Adrenal gland (tissue), 12 donors: ENCODE results near the gene CFAP97D1. TPM values are rescaled to one million over a fixed set of nuclear protein-coding genes. Genes with fewer than 3 reads are reported as not detected.
A peak's percentile ranks its signal among the peaks of the same experiment; 100 is the strongest.

Experiments used
- DNase-seq, 7 donors: peaks; one replicate each; pipeline ENCODE4 v3.0.0-alpha.2; 2019 to 2020
- H3K27ac ChIP-seq, 5 donors: fragments of 200-600 bp; sonication (generic) in 4 of 5; 1 replicate in 3 of 5; 2 replicates in 2 of 5; pipeline versions ENCODE4 v1.5.1 to v1.8.0; 2016 to 2020; ENCODE audit warnings: mild to moderate bottlenecking in 1 of 5
- H3K27me3 ChIP-seq: fragments of 200-600 bp; 2 replicates; pipeline ENCODE4 v1.8.0; 2021
- H3K36me3 ChIP-seq, 2 donors: fragments of 200-600 bp; replicated peaks in 1 of 2; 1 replicate in 1 of 2; 2 replicates in 1 of 2; pipeline versions ENCODE4 v1.5.1 to v1.8.0; 2018 to 2022
- H3K4me1 ChIP-seq, 2 donors: fragments of 200-600 bp; replicated peaks in 1 of 2; 1 replicate in 1 of 2; 2 replicates in 1 of 2; pipeline versions ENCODE4 v1.5.1 to v1.8.0; 2018 to 2021
- H3K4me3 ChIP-seq, 4 donors: fragments of 200-600 bp; sonication (generic) in 3 of 4; one replicate each; pipeline ENCODE4 v1.5.1; 2016 to 2018
- H3K9me3 ChIP-seq, 3 donors: fragments of 200-600 bp; sonication (generic) in 1 of 3; replicated peaks in 1 of 3; 1 replicate in 2 of 3; 2 replicates in 1 of 3; pipeline versions ENCODE4 v1.5.1 to v1.8.0; 2016 to 2021
- CTCF ChIP-seq, 6 experiments: fragments of 450-650 bp in 4 of 6; fragments of 200-600 bp in 2 of 6; sonication (generic) in 1 of 6; IDR thresholded peaks; 1 replicate in 5 of 6; 2 replicates in 1 of 6; pipeline versions ENCODE4 v1.5.1 to v1.8.0; 2016 to 2021; ENCODE audit warnings: antibody characterized with exemption in 6 of 6, mild to moderate bottlenecking in 2 of 6, moderate library complexity in 1 of 6
- POLR2A ChIP-seq, 2 donors: fragments of 450-650 bp; IDR thresholded peaks; one replicate each; pipeline ENCODE4 v1.6.1; 2017; ENCODE audit warnings: antibody characterized with exemption in 2 of 2, mild to moderate bottlenecking in 2 of 2, moderate library complexity in 1 of 2
- WGBS, 4 donors: extraction: QIAGEN DNeasy Blood & Tissue Kit in 2 of 4; methylation state at CpG; one replicate each; pipeline versions ENCODE4 v1.1.5 to v1.1.7; 2013 to 2017; 5-methylcytosine and 5-hydroxymethylcytosine counted together
- intact Hi-C, 2 donors: fragments of 100-400 bp; cut with DNase I; formaldehyde crosslinking; loops; one replicate each; pipeline versions ENCODE4 v1.14.1 to v1.15.0; 2022 to 2023
- polyA plus RNA-seq, 3 donors: library from polyadenylated mRNA; stranded (reverse); fragments of 200-250 nt in 2 of 3; fragments of 350-450 nt in 1 of 3; fragmentation: Illumina TruSeq in 1 of 3; extraction: RNeasy Lipid Tissue Mini Kit (QIAGEN cat#74804) in 1 of 3; gene quantifications; one replicate each; pipeline ENCODE4 v1.2.3, GENCODE V29; 2013 to 2014
- total RNA-seq, 9 donors: library from RNA; depleted of rRNA in 4 of 9; stranded (reverse); fragments of >200 nt in 4 of 9; fragments of 120-200 nt in 1 of 9; fragmentation: NEBNext Ultra II Directional in 1 of 9; extraction: Animal tissue kit (Norgen Biotek cat#: 25700) in 1 of 9; gene quantifications; one replicate each; pipeline versions ENCODE4 v1.1.0 to v1.2.4, GENCODE V29; 2013 to 2023
- donor health status: healthy with polysubstance abuse.
- donor health status: Bipolar disorder and iron deficiency.
- donor health status: DM: yes; HTN: yes; CAD: no.
- donor health status: DM: no; HTN: no; CAD: no.
- donor health status: DM: no; HTN: no; CAD: no.
- donor health status: DM: yes; HTN: yes; CAD: no.

The CFAP97D1 gene
- total and polyA plus RNA-seq, 12 donors: under 0.01 to 0.28 TPM; not detected in 10

GRCh38 chr17:43758497-43759174 is 21.6 kb upstream of the CFAP97D1 start, which contains the start of gene SOST:
Gene SOST (minus strand): TSS chr17:43758791. CDS start chr17:43758741, 50 bp downstream.
- Histone ChIP-seq H3K27ac (no peak within 1 kb of the TSS), H3K9me3 (no peaks in the 10 kb centered on the region), H3K27me3 (no peaks in the 10 kb centered on the region), H3K36me3 (no peaks in the 10 kb centered on the region), H3K4me1 (peaks cover 7 to 16% of the 10 kb centered on the region in 2 donors), H3K4me3 (no peak within 1 kb of the TSS)
- no peak for DNase-seq
- TF ChIP-seq CTCF (IDR thresholded peaks at IDR 0.05): no peak
- TF ChIP-seq POLR2A (IDR thresholded peaks at IDR 0.05): no peak
- 83 to 90% (median 87%) methylated on average over 14 to 24 of the region's 24 CpGs for WGBS, 4 donors
- intact Hi-C loops: loop anchor here in 1 of 2 donors (5.0 kb wide), 1 partner anchor 61 kb away; no protein-coding TSS in a partner anchor

- 46 to 72% (median 59%) methylated on average over 6 to 7 of the region's 7 CpGs for WGBS, 4 donors
Observed at GRCh38 chr17:43759836-43760235, 20.4 kb upstream of the CFAP97D1 start.

GRCh38 chr17:43760254-43760852 is 19.9 kb upstream of the CFAP97D1 start:
- intact Hi-C loops: loop anchor here (2.0 to 10.0 kb wide), 3 partner anchors 68 to 188 kb away; partner anchors contain the start of gene CD300LG (in 1 of the 2)
- Histone ChIP-seq H3K4me3 (no peak overlapping the region), H3K36me3 (no peaks in the 10 kb centered on the region), H3K9me3 (no peaks in the 10 kb centered on the region), H3K27ac (no peak overlapping the region), H3K4me1 (peaks cover 1 to 3% of the 10 kb centered on the region in 2 donors), H3K27me3 (no peaks in the 10 kb centered on the region)
- TF ChIP-seq POLR2A (IDR thresholded peaks at IDR 0.05): no peak
- peak; percentile 95 to 100 (median 100) for TF ChIP-seq CTCF (IDR thresholded peaks at IDR 0.05)
- 7 to 10% (median 9%) methylated on average over 10 of the region's 10 CpGs for WGBS, 4 donors
- DNase-seq: peak; percentile 92 to 98 (median 96)

More at GRCh38 chr17:43759836-43760235, 20.4 kb upstream of the CFAP97D1 start:
- H3K27me3 ChIP-seq: no peaks in the 10 kb centered on the region
- no peak overlapping the region for H3K4me3 ChIP-seq
- intact Hi-C loops: loop anchor here (2.0 to 10.0 kb wide), 4 partner anchors 63 to 188 kb away; partner anchors contain the start of gene CD300LG (in 1 of the 2)
- H3K27ac ChIP-seq: no peak overlapping the region
- TF ChIP-seq CTCF (IDR thresholded peaks at IDR 0.05) (no peak), POLR2A (IDR thresholded peaks at IDR 0.05) (no peak)
- DNase-seq: no peak
- H3K36me3 ChIP-seq: no peaks in the 10 kb centered on the region
- no peaks in the 10 kb centered on the region for H3K9me3 ChIP-seq
- peaks cover 6 to 8% of the 10 kb centered on the region in 2 donors for H3K4me1 ChIP-seq

GRCh38 chr17:43766413-43767052 is 13.7 kb upstream of the CFAP97D1 start:
- TF ChIP-seq POLR2A (IDR thresholded peaks at IDR 0.05) (no peak), CTCF (IDR thresholded peaks at IDR 0.05) (peak; percentile 61 to 88 (median 69))
- Histone ChIP-seq H3K27me3 (no peaks in the 10 kb centered on the region), H3K36me3 (peaks cover 0 to 37% of the 10 kb centered on the region in 2 donors), H3K4me1 (peaks cover 0 to 9% of the 10 kb centered on the region in 2 donors), H3K27ac (no peak overlapping the region), H3K4me3 (no peak overlapping the region), H3K9me3 (no peaks in the 10 kb centered on the region)
- peak in 5 of 7 donors; percentile 48 to 78 (median 74) for DNase-seq
- WGBS, 4 donors: 45 to 60% (median 56%) methylated on average over 7 of the region's 7 CpGs
- intact Hi-C loops: loop anchor here in 1 of 2 donors (10.0 kb wide), 1 partner anchor 78 kb away; the partner anchor contains the start of gene CD300LG
